BJ (cell line): ENCODE data around the gene DENND1A. TPM values are rescaled to one million over a fixed set of nuclear protein-coding genes. Genes with fewer than 3 reads are reported as not detected.

Experiments
- CTCF ChIA-PET: fragments of 350-600 bp; formaldehyde crosslinking; extraction: SDS; loops from one replicate; lab custom pipeline; 2021; ENCODE audit warnings: antibody characterized with exemption, inconsistent platforms; lab: Yijun Ruan, JAX
- POLR2A ChIA-PET: fragments of 300-600 bp; sonication (Branson Sonifier 250); formaldehyde crosslinking; extraction: SDS; loops from one replicate; lab custom pipeline; 2021; ENCODE audit warnings: antibody characterized with exemption; lab: Charles Lee
- DNase-seq: peaks from one replicate; pipeline ENCODE4 v3.0.0-alpha.2; 2011; ENCODE audit warnings: low read depth
- H3K27me3 ChIP-seq: 2 replicates; pipeline ENCODE4 v1.6.0; 2011; ENCODE audit warnings: low read length; ENCODE audit not compliant: control insufficient read depth, insufficient read depth
- H3K36me3 ChIP-seq: 2 replicates; pipeline ENCODE4 v1.5.1; 2011; ENCODE audit warnings: low read length; ENCODE audit not compliant: control insufficient read depth, insufficient read depth
- H3K4me3 ChIP-seq: 2 replicates; pipeline ENCODE4 v1.5.1; 2011; ENCODE audit warnings: low read depth, mild to moderate bottlenecking, control low read depth, low read length
- CTCF ChIP-seq: IDR thresholded peaks from 2 replicates; pipeline ENCODE4 v1.5.1; 2011; ENCODE audit warnings: low read depth, mild to moderate bottlenecking, control low read depth, inconsistent platforms, low read length, moderate library complexity; ENCODE audit not compliant: insufficient read depth
- polyA plus RNA-seq: library from polyadenylated mRNA; depleted of rRNA; stranded (reverse); fragments of >200 nt; gene quantifications from 2 replicates; pipeline ENCODE4 v1.2.3, GENCODE V29; 2011

DENND1A gene
- polyA plus RNA-seq, 1 experiment, result 24.0 TPM

GRCh38 chr9:123725389-123725788 is 204.5 kb downstream of the DENND1A start:
- ChIA-PET POLR2A (no interaction called here), CTCF (interaction anchor here (0.6 to 4.4 kb wide), 8 partner anchors 13 to 315 kb away, joined by 3 to 46 read pairs (median 3); no protein-coding TSS in a partner anchor)
- DNase-seq, result peak; percentile 41

GRCh38 chr9:123724211-123724796 is 205.6 kb downstream of the DENND1A start:
- ChIA-PET POLR2A (interaction anchor here (0.6 kb wide), 2 partner anchors 316 to 321 kb away, joined by 9 to 10 read pairs; no protein-coding TSS in a partner anchor), CTCF (interaction anchor here (0.6 to 4.4 kb wide), 7 partner anchors 14 to 316 kb away, joined by 3 to 46 read pairs (median 4); no protein-coding TSS in a partner anchor)
- Histone ChIP-seq H3K36me3 (peaks cover 2% of the 10 kb centered on the region; the same call in 1 of the 2 replicates), H3K27me3 (no peaks in the 10 kb centered on the region), H3K4me3 (no peak overlapping the region)
- no peak for DNase-seq
- TF ChIP-seq CTCF, result peak; percentile 35

More at GRCh38 chr9:123725389-123725788, 204.5 kb downstream of the DENND1A start:
- Histone ChIP-seq H3K36me3 (peaks cover 2% of the 10 kb centered on the region; the same call in 1 of the 2 replicates), H3K27me3 (no peaks in the 10 kb centered on the region), H3K4me3 (no peak overlapping the region)
- no peak; the same call in 1 of the 2 replicates for TF ChIP-seq CTCF

- H3K4me3 ChIP-seq, result no peak overlapping the region
- H3K36me3 ChIP-seq, result peaks cover 2% of the 10 kb centered on the region; the same call in 1 of the 2 replicates
- CTCF ChIA-PET, result interaction anchor here (2.0 to 4.4 kb wide), 2 partner anchors 317 to 318 kb away, joined by 12 to 46 read pairs; no protein-coding TSS in a partner anchor
- POLR2A ChIA-PET, result no interaction called here
- no peak for TF ChIP-seq CTCF
- DNase-seq, result no peak
- no peaks in the 10 kb centered on the region for H3K27me3 ChIP-seq
Observed at GRCh38 chr9:123723135-123723875, 206.6 kb downstream of the DENND1A start.

GRCh38 chr9:123722378-123722777 is 207.5 kb downstream of the DENND1A start:
- no peak overlapping the region for H3K4me3 ChIP-seq
- H3K27me3 ChIP-seq, result no peaks in the 10 kb centered on the region
- TF ChIP-seq CTCF, result no peak
- ChIA-PET CTCF (interaction anchor here (0.7 to 2.0 kb wide), 3 partner anchors 21 to 319 kb away, joined by 3 to 12 read pairs (median 3); no protein-coding TSS in a partner anchor), POLR2A (no interaction called here)
- peaks cover 2% of the 10 kb centered on the region; the same call in 1 of the 2 replicates for H3K36me3 ChIP-seq
- DNase-seq, result no peak

GRCh38 chr9:123718188-123718587 is 211.7 kb downstream of the DENND1A start:
- no peaks in the 10 kb centered on the region for H3K27me3 ChIP-seq
- peaks cover 2% of the 10 kb centered on the region; the same call in 1 of the 2 replicates for H3K36me3 ChIP-seq
- DNase-seq, result no peak
- CTCF ChIA-PET, result interaction anchor here (0.7 kb wide), 1 partner anchor 323 kb away, joined by 3 read pairs; no protein-coding TSS in a partner anchor
- POLR2A ChIA-PET, result interaction anchor here (0.6 kb wide), 1 partner anchor 22 kb away, joined by 3 read pairs; no protein-coding TSS in a partner anchor
- H3K4me3 ChIP-seq, result no peak overlapping the region
- no peak for TF ChIP-seq CTCF
